Astrocyte (in vitro differentiated cells and primary cell): Measurements from ENCODE around the gene DNAH1. TPM values are rescaled to one million over a fixed set of nuclear protein-coding genes. Genes with fewer than 3 reads are reported as not detected.

ENCODE experiments used
- DNase-seq: peaks from one replicate; pipeline ENCODE4 v3.0.0-alpha.2; 2010; ENCODE audit warnings: low read depth
- FAIRE-seq: peaks from 2 replicates; lab custom pipeline; 2011; peaks lifted over from hg19 to GRCh38; lab: Jason Lieb, UNC
- H2AFZ ChIP-seq: 2 replicates; pipeline ENCODE4 v1.6.0; 2012; ENCODE audit warnings: low read depth, low read length, inconsistent platforms
- H3K27ac ChIP-seq: 2 replicates; pipeline ENCODE4 v1.5.1; 2011; ENCODE audit warnings: low read depth, low read length, inconsistent platforms
- H3K27me3 ChIP-seq: 2 replicates; pipeline ENCODE4 v1.6.0; 2011; ENCODE audit warnings: low read length, inconsistent platforms; ENCODE audit not compliant: insufficient read depth
- H3K36me3 ChIP-seq: 2 replicates; pipeline ENCODE4 v1.5.1; 2011; ENCODE audit warnings: low read length, inconsistent platforms; ENCODE audit not compliant: insufficient read depth
- H3K4me1 ChIP-seq: 2 replicates; pipeline ENCODE4 v1.5.1; 2011; ENCODE audit warnings: low read length, inconsistent platforms; ENCODE audit not compliant: insufficient read depth
- H3K4me2 ChIP-seq: 2 replicates; pipeline ENCODE4 v1.6.0; 2012; ENCODE audit warnings: low read length, inconsistent platforms
- H3K4me3 ChIP-seq: 2 replicates; pipeline ENCODE4 v1.5.1; 2011; ENCODE audit warnings: low read depth, mild to moderate bottlenecking, low read length, inconsistent platforms; ENCODE audit not compliant: insufficient read depth
- H3K79me2 ChIP-seq: 2 replicates; pipeline ENCODE4 v1.6.0; 2012; ENCODE audit warnings: mild to moderate bottlenecking, low read length, inconsistent platforms; ENCODE audit not compliant: insufficient read depth
- H3K9ac ChIP-seq: 2 replicates; pipeline ENCODE4 v1.6.0; 2012; ENCODE audit warnings: mild to moderate bottlenecking, low read length, inconsistent platforms
- H3K9me3 ChIP-seq: 2 replicates; pipeline ENCODE4 v1.5.1; 2012; ENCODE audit warnings: low read depth, mild to moderate bottlenecking, low read length, inconsistent platforms; ENCODE audit not compliant: insufficient read depth
- H4K20me1 ChIP-seq: 2 replicates; pipeline ENCODE4 v1.6.0; 2012; ENCODE audit warnings: low read length, inconsistent platforms; ENCODE audit not compliant: insufficient read depth
- H3K27ac Mint-ChIP-seq: one replicate; pipeline ENCODE4 v1.8.0; 2021; ENCODE audit warnings: mild to moderate bottlenecking, mixed read lengths; ENCODE audit not compliant: unreplicated experiment
- H3K27me3 Mint-ChIP-seq: one replicate; pipeline ENCODE4 v1.8.0; 2021; ENCODE audit warnings: low read depth, mixed read lengths; ENCODE audit not compliant: unreplicated experiment
- H3K36me3 Mint-ChIP-seq: one replicate; pipeline ENCODE4 v1.8.0; 2021; ENCODE audit warnings: low read depth, mixed read lengths; ENCODE audit not compliant: unreplicated experiment
- H3K4me1 Mint-ChIP-seq: one replicate; pipeline ENCODE4 v1.8.0; 2021; ENCODE audit warnings: low read depth, mixed read lengths; ENCODE audit not compliant: unreplicated experiment
- H3K4me3 Mint-ChIP-seq: one replicate; pipeline ENCODE4 v1.8.0; 2021; ENCODE audit warnings: mild to moderate bottlenecking, moderate library complexity, mixed read lengths; ENCODE audit not compliant: unreplicated experiment
- H3K9me3 Mint-ChIP-seq: one replicate; pipeline ENCODE4 v1.8.0; 2021; ENCODE audit warnings: mild to moderate bottlenecking, mixed read lengths; ENCODE audit not compliant: unreplicated experiment
- EZH2 ChIP-seq: IDR thresholded peaks from 2 replicates; pipeline ENCODE4 v1.6.1; 2012; ENCODE audit warnings: mild to moderate bottlenecking, low read length, inconsistent platforms; ENCODE audit not compliant: insufficient read depth
- total RNA-seq: library from RNA; stranded (reverse); gene quantifications from 2 replicates; pipeline ENCODE4 v1.2.1, GENCODE V29; 2021
- TF ChIP-seq, protein P1 (sequence below): IDR thresholded peaks from 2 replicates; pipeline ENCODE4 v1.5.1; 2011; ENCODE audit warnings: low read depth, mild to moderate bottlenecking, inconsistent platforms, low read length, moderate library complexity; ENCODE audit not compliant: insufficient read depth

The DNAH1 gene
- total RNA-seq, 1 donor from 2014 or later: 2.3 TPM

- no peak overlapping the region for H2AFZ ChIP-seq
- peaks cover 26% of the 10 kb centered on the region for H3K4me1 ChIP-seq
- Mint-ChIP-seq H3K27ac (peak overlapping the region; percentile 89), H3K9me3 (no peaks in the 10 kb centered on the region), H3K36me3 (peaks cover 12% of the 10 kb centered on the region), H3K4me1 (peaks cover 11% of the 10 kb centered on the region), H3K4me3 (peak overlapping the region; percentile 92), H3K27me3 (no peaks in the 10 kb centered on the region)
- H3K4me2 ChIP-seq: peak overlapping the region; percentile 98
- peaks cover 11% of the 10 kb centered on the region for H3K36me3 ChIP-seq
- H4K20me1 ChIP-seq: peaks cover 34% of the 10 kb centered on the region
- H3K9ac ChIP-seq: peak overlapping the region; percentile 95
- H3K9me3 ChIP-seq: no peaks in the 10 kb centered on the region
- no peaks in the 10 kb centered on the region for H3K27me3 ChIP-seq
- no peak overlapping the region for H3K27ac ChIP-seq
- FAIRE-seq (no peak), DNase-seq (no peak)
- H3K4me3 ChIP-seq: peak overlapping the region; percentile 90
- TF ChIP-seq, protein P1, sequence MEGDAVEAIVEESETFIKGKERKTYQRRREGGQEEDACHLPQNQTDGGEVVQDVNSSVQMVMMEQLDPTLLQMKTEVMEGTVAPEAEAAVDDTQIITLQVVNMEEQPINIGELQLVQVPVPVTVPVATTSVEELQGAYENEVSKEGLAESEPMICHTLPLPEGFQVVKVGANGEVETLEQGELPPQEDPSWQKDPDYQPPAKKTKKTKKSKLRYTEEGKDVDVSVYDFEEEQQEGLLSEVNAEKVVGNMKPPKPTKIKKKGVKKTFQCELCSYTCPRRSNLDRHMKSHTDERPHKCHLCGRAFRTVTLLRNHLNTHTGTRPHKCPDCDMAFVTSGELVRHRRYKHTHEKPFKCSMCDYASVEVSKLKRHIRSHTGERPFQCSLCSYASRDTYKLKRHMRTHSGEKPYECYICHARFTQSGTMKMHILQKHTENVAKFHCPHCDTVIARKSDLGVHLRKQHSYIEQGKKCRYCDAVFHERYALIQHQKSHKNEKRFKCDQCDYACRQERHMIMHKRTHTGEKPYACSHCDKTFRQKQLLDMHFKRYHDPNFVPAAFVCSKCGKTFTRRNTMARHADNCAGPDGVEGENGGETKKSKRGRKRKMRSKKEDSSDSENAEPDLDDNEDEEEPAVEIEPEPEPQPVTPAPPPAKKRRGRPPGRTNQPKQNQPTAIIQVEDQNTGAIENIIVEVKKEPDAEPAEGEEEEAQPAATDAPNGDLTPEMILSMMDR: no peak
- no peak for TF ChIP-seq EZH2
- peaks cover 37% of the 10 kb centered on the region for H3K79me2 ChIP-seq
Measured at GRCh38 chr3:52408466-52408865, 92.3 kb downstream of the DNAH1 start.

GRCh38 chr3:52415800-52416199, 99.7 kb downstream of the DNAH1 start:
- Histone ChIP-seq H3K9ac (no peak overlapping the region), H3K4me3 (no peak overlapping the region), H3K4me1 (peaks cover 13% of the 10 kb centered on the region), H3K4me2 (no peak overlapping the region), H4K20me1 (peaks cover 13% of the 10 kb centered on the region), H3K36me3 (no peaks in the 10 kb centered on the region), H3K79me2 (no peaks in the 10 kb centered on the region), H2AFZ (no peak overlapping the region), H3K27ac (no peak overlapping the region), H3K27me3 (no peaks in the 10 kb centered on the region), H3K9me3 (no peaks in the 10 kb centered on the region)
- Mint-ChIP-seq H3K4me1 (peaks cover 2% of the 10 kb centered on the region), H3K27me3 (no peaks in the 10 kb centered on the region), H3K27ac (no peak overlapping the region), H3K36me3 (peaks cover 2% of the 10 kb centered on the region), H3K4me3 (no peak overlapping the region), H3K9me3 (no peaks in the 10 kb centered on the region)
- FAIRE-seq (no peak), DNase-seq (no peak)
- TF ChIP-seq, protein P1: no peak
- no peak for TF ChIP-seq EZH2

- no peaks in the 10 kb centered on the region for H3K27me3 ChIP-seq
- H3K4me3 ChIP-seq: no peak overlapping the region
- DNase-seq: no peak
- no peak overlapping the region for H3K4me3 Mint-ChIP-seq
- H3K36me3 Mint-ChIP-seq: peaks cover 4% of the 10 kb centered on the region
- H3K79me2 ChIP-seq: no peaks in the 10 kb centered on the region
- no peaks in the 10 kb centered on the region for H3K9me3 Mint-ChIP-seq
- H3K27ac ChIP-seq: no peak overlapping the region
- no peaks in the 10 kb centered on the region for H3K4me1 ChIP-seq
- no peak overlapping the region for H3K4me2 ChIP-seq
- no peak overlapping the region for H2AFZ ChIP-seq
- H3K27me3 Mint-ChIP-seq: peaks cover 13% of the 10 kb centered on the region
- TF ChIP-seq, protein P1: no peak
- no peak for TF ChIP-seq EZH2
- no peak overlapping the region for H3K9ac ChIP-seq
- no peak for FAIRE-seq
- no peaks in the 10 kb centered on the region for H3K4me1 Mint-ChIP-seq
- H4K20me1 ChIP-seq: no peaks in the 10 kb centered on the region
- no peaks in the 10 kb centered on the region for H3K9me3 ChIP-seq
- H3K27ac Mint-ChIP-seq: no peak overlapping the region
- H3K36me3 ChIP-seq: no peaks in the 10 kb centered on the region
Measured at GRCh38 chr3:52420388-52420787, 104.3 kb downstream of the DNAH1 start.
